ENCODE results near the gene CABCOCO1. TPM values are rescaled to one million over a fixed set of nuclear protein-coding genes. Genes with fewer than 3 reads are reported as not detected.

Gene CABCOCO1
- total and polyA plus RNA-seq, 9 of the 15 experiments (the other 6 are each of a cell fraction or from before 2014, with no cell fraction given): 0.04 TPM; not detected in 8

DNA sequence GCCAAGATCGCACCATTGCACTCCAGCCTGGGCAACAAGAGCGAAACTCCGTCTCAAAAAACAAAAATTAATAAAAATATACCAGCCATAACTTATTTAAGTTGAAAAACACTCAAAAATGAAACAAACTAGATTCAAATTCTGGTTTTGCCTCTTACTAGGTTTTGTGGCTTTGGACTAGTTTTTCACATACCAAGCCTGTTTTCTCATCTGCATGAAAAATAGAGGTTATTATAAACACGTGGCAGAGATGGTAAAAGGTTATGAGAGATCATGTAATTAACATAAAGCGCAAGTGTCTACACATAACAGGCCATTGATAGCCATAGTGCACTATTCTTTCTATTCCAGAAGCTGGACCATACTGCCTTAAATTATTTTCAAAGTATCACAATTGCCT, 35.5 kb upstream of the CABCOCO1 start:
- no peaks in the 10 kb centered on the region for H3K9me3 ChIP-seq (replicated peaks; ENCODE audit: control insufficient read depth, insufficient read depth, low read depth, low read length)
- no peaks in the 10 kb centered on the region for H3K4me1 ChIP-seq (replicated peaks in 1 of 2; ENCODE audit: control insufficient read depth in 2 of 2, insufficient read depth in 2 of 2, low read length in 2 of 2)
- WGBS (ENCODE audit: insufficient coverage, low coverage, missing lambda C conversion rate): 9% methylated on average over 5 of the region's 5 CpGs
- no peak overlapping the region for H3K4me2 ChIP-seq (ENCODE audit: insufficient read depth, low read length)
- H3K79me2 ChIP-seq (ENCODE audit: control insufficient read depth, insufficient read depth, low read length): no peaks in the 10 kb centered on the region
- H4K20me1 ChIP-seq (replicated peaks; ENCODE audit: control insufficient read depth, insufficient read depth, low read length): no peaks in the 10 kb centered on the region
- H3K4me3 ChIP-seq: no peak overlapping the region
- POLR2A ChIA-PET: no interaction called here
- in situ Hi-C loops (cut with MboI) (no loop called here), intact Hi-C loops (cut with micrococcal nuclease) (no loop called here)
- TF ChIP-seq, protein P1, sequence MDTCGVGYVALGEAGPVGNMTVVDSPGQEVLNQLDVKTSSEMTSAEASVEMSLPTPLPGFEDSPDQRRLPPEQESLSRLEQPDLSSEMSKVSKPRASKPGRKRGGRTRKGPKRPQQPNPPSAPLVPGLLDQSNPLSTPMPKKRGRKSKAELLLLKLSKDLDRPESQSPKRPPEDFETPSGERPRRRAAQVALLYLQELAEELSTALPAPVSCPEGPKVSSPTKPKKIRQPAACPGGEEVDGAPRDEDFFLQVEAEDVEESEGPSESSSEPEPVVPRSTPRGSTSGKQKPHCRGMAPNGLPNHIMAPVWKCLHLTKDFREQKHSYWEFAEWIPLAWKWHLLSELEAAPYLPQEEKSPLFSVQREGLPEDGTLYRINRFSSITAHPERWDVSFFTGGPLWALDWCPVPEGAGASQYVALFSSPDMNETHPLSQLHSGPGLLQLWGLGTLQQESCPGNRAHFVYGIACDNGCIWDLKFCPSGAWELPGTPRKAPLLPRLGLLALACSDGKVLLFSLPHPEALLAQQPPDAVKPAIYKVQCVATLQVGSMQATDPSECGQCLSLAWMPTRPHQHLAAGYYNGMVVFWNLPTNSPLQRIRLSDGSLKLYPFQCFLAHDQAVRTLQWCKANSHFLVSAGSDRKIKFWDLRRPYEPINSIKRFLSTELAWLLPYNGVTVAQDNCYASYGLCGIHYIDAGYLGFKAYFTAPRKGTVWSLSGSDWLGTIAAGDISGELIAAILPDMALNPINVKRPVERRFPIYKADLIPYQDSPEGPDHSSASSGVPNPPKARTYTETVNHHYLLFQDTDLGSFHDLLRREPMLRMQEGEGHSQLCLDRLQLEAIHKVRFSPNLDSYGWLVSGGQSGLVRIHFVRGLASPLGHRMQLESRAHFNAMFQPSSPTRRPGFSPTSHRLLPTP (IDR thresholded peaks at IDR 0.05; ENCODE audit: borderline replicate concordance, extremely low read depth, insufficient read length): no peak
- TF ChIP-seq RBM39 (optimal IDR thresholded peaks at IDR 0.05; ENCODE audit: low read depth, low read length): no peak
- TF ChIP-seq MAZ (CRISPR knock-in tag; conservative IDR thresholded peaks at IDR 0.05 in 1 of 2, IDR thresholded peaks at IDR 0.05 in 1 of 2): no peak
- TF ChIP-seq PHF21A (IDR thresholded peaks at IDR 0.05; ENCODE audit: borderline replicate concordance, low read depth): no peak
- TF ChIP-seq RFX1 (IDR thresholded peaks at IDR 0.05): no peak
- TF ChIP-seq BRF1 (IDR thresholded peaks at IDR 0.05; ENCODE audit: borderline replicate concordance, extremely low read depth, insufficient read length): no peak
- no peak overlapping the region for H3K27ac ChIP-seq (ENCODE audit: extremely low read depth, low read depth, low read length)
- no peak overlapping the region for H2AFZ ChIP-seq (ENCODE audit: low read depth, low read length)
- no peak for ATAC-seq
- no peaks in the 10 kb centered on the region for H3K36me3 ChIP-seq (ENCODE audit: control insufficient read depth, insufficient read depth, low read length)
- BruUV-seq (replicated peaks): no TSS peak
- no peaks in the 10 kb centered on the region; a peak in 2 of 5 replicates for H3K27me3 ChIP-seq (ENCODE audit: control insufficient read depth in 2 of 2, insufficient read depth in 2 of 2, low read length in 2 of 2)
- H3K9me1 ChIP-seq (ENCODE audit: control insufficient read depth, insufficient read depth, low read length): no peaks in the 10 kb centered on the region
- H3K9ac ChIP-seq (ENCODE audit: insufficient read depth in 1 of 2, low read depth in 2 of 2, low read length in 2 of 2): no peak overlapping the region
- CTCF ChIA-PET (ENCODE audit: low intra/inter-chr PET ratio): no interaction called here
- DNase-seq (ENCODE audit: extremely low read depth in 1 of 4, low spot score in 3 of 4): no peak
- no peak for FAIRE-seq

Measured in K562 (cell line).